ENCODE data around the gene LSAMP.

DNA sequence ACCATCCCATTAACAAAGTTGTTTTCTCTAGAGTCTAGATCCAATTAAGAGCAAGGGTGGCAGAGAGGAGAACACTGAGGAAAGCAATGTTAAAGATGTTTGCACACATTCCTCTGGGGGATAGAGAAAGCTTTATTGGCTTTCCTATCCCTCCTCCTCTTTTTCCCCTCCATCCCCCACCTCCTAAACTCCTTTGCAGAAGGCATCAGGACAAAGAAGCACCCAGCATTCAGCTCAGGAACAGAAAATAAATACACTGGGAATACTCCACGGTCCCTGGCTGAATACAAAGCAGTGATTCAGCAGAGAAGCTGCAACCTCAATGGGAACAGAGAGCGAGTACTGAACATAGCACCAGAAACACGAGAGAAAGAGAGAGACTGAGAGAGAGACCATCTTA, 21.9 kb downstream of the LSAMP start:
- no peak for TF ChIP-seq EZH2 (IDR thresholded peaks at IDR 0.05; ENCODE audit: low read length, unreplicated experiment)
- TF ChIP-seq, protein P1, sequence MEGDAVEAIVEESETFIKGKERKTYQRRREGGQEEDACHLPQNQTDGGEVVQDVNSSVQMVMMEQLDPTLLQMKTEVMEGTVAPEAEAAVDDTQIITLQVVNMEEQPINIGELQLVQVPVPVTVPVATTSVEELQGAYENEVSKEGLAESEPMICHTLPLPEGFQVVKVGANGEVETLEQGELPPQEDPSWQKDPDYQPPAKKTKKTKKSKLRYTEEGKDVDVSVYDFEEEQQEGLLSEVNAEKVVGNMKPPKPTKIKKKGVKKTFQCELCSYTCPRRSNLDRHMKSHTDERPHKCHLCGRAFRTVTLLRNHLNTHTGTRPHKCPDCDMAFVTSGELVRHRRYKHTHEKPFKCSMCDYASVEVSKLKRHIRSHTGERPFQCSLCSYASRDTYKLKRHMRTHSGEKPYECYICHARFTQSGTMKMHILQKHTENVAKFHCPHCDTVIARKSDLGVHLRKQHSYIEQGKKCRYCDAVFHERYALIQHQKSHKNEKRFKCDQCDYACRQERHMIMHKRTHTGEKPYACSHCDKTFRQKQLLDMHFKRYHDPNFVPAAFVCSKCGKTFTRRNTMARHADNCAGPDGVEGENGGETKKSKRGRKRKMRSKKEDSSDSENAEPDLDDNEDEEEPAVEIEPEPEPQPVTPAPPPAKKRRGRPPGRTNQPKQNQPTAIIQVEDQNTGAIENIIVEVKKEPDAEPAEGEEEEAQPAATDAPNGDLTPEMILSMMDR (conservative IDR thresholded peaks at IDR 0.05; ENCODE audit: low read depth, low read length) = no peak
- no peak for TF ChIP-seq EZH2phosphoT487 (IDR thresholded peaks at IDR 0.05; ENCODE audit: borderline replicate concordance, low read length)

Measured in PC-3 (cell line).